NB4 (cell line): ENCODE data around the gene CLCN7.

Experiments used
- CTCF ChIP-seq: IDR thresholded peaks from one replicate; pipeline ENCODE4 v1.5.1; 2012; ENCODE audit warnings: low read depth, low read length
- MYC ChIP-seq: IDR thresholded peaks from 2 replicates; pipeline ENCODE4 v1.6.1; 2011; ENCODE audit warnings: low read depth, low read length
- POLR2A ChIP-seq: IDR thresholded peaks from 2 replicates; pipeline ENCODE4 v1.6.1; 2011; ENCODE audit warnings: mild to moderate bottlenecking; ENCODE audit not compliant: insufficient read length; ENCODE audit errors: extremely low read depth
- TF ChIP-seq, protein P1 (sequence below): IDR thresholded peaks from 2 replicates; pipeline ENCODE4 v1.6.1; 2011; ENCODE audit warnings: low read depth, low read length

DNA sequence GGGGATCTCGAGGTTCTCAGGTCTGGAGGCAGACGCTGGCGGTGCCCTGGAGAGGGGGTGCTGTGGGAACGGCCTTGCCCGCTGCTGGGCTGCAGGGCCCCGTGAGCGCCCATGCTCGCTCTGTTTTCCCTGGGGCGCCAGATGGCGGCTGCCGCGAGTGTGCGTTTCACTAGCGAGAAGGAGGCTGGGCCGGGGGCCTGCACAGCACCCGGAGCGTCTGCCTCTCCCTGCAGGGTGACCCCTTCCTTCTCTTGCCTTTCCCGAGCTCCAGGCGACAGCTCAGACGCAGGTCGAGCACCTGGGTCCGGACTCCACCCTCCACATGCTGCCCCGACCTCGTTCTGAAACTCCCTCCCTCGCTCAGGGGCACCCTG is 21.0 kb upstream of the CLCN7 start:
- TF ChIP-seq CTCF (no peak), POLR2A (no peak), MYC (no peak)
- TF ChIP-seq, protein P1, sequence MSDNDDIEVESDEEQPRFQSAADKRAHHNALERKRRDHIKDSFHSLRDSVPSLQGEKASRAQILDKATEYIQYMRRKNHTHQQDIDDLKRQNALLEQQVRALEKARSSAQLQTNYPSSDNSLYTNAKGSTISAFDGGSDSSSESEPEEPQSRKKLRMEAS, result no peak
